HFF-Myc (cell line): ENCODE results near the gene FARP1.

Experiments used
- DNase-seq: peaks from one replicate; pipeline ENCODE4 v3.0.0-alpha.2; 2011; ENCODE audit warnings: low read depth; ENCODE audit errors: extremely low read depth
- H3K4me3 ChIP-seq: replicated peaks from 2 replicates; pipeline ENCODE4 v1.5.1; 2011; ENCODE audit warnings: low read depth, mild to moderate bottlenecking, control low read depth, low read length
- TF ChIP-seq, protein P1 (sequence below): IDR thresholded peaks from 2 replicates; pipeline ENCODE4 v1.5.1; 2012; ENCODE audit warnings: mild to moderate bottlenecking, low read depth, low read length, control low read depth; ENCODE audit errors: missing control alignments

FARP1 gene

DNA sequence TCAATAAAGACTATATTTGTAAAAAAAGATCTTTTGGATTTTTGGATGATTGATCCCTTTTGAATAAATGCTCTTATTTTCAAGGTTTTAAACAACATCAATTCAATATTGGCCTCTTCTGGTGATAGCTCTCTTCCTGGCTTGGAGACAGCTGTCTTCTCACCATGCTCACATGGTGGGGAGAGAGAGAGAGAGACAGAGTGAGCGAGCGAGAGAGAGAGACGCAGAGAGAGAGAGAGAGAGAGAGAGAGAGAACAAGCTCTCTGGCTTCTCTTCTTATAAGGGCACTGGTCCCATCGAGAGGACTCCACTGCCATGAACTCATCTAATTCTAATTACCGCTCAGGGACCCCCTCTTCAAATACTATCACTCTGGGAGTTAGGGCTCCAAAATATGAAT, 32.1 kb upstream of the FARP1 start:
- H3K4me3 ChIP-seq: no peak overlapping the region
- TF ChIP-seq, protein P1, sequence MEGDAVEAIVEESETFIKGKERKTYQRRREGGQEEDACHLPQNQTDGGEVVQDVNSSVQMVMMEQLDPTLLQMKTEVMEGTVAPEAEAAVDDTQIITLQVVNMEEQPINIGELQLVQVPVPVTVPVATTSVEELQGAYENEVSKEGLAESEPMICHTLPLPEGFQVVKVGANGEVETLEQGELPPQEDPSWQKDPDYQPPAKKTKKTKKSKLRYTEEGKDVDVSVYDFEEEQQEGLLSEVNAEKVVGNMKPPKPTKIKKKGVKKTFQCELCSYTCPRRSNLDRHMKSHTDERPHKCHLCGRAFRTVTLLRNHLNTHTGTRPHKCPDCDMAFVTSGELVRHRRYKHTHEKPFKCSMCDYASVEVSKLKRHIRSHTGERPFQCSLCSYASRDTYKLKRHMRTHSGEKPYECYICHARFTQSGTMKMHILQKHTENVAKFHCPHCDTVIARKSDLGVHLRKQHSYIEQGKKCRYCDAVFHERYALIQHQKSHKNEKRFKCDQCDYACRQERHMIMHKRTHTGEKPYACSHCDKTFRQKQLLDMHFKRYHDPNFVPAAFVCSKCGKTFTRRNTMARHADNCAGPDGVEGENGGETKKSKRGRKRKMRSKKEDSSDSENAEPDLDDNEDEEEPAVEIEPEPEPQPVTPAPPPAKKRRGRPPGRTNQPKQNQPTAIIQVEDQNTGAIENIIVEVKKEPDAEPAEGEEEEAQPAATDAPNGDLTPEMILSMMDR: no peak
- no peak for DNase-seq

DNA sequence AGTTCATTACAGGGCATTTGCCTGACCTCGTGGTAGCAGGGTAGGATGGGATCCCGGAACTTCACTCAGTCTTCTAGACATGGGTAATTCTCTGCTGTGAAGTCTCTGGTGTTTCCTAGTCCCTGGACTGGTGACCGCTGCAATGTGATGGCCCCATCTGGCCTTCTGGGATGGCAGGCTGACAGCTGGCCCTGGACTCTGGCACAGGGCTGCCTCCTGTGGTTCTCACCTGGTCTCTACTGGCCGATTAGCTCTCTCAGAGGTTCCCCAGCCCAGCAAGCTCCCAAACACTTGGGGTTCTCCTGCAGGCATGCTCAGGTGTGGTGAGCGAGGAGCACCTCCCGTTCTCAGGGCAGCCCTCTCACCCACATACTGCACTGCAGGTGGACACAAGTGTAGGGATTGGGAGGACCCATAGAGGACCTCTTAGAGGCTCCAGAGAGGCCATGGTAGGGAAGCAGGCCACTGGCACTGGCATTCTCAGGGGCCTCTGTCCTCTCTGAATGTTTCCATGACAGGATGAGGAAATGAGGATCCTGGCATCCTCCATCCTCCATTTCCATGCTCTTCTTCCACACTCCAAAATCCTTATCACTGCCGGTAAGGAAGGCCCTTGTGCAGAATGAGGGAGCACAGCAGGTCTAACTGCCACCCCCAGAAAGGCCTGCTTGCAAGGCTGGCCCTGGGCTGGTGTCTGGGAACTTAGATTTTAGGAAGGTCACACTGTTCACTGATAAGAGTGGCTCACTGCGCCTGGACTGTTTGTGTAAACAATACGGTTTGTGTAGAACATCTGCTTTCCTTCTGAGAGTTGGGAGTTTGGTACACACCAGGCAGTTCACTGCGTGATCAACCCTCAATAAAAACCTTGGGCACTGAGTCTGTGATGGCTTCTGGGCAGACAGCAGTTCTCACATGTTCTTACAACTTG, 31.5 kb upstream of the FARP1 start:
- no peak overlapping the region for H3K4me3 ChIP-seq
- no peak for DNase-seq
- TF ChIP-seq, protein P1: no peak

DNA sequence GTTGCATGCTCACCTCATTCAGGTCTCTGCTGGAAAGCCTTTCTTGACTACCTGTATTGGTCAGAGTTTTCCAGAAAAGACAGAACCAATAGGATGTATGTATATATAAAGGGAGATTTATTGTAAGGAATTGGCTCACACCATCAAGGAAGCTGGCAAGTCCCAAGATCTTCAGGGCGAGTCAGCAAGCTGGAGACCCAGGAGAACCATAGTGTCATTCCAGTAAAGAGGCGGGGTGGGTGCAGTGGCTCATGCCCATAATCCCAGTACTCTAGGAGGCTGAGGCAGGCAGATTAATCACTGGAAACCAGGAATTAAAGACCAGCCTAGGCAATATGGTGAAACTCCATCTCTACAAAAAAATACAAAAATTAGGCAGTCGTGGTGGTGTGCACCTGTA, 30.4 kb upstream of the FARP1 start:
- DNase-seq: no peak
- H3K4me3 ChIP-seq: no peak overlapping the region
- TF ChIP-seq, protein P1: no peak

DNA sequence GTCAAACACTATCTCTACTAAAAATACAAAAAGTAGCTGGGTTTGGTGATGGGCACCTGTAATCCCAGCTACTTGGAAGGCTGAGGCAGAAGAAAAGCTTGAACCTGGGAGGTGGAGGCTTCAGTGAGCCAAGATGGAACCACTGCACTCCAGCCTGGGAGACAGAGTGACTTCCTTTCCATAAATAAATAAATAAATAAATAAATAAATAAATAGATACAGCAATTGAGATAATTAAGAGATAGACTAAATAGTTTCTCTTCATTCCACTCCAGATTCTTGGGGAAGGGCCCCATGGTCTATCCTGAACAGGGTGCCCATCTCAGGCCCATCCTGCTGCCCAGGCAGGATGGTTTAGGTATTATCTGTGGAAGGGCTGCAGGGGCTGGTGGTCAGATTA, 24.0 kb upstream of the FARP1 start:
- DNase-seq: no peak
- TF ChIP-seq, protein P1: no peak
- no peak overlapping the region for H3K4me3 ChIP-seq

DNA sequence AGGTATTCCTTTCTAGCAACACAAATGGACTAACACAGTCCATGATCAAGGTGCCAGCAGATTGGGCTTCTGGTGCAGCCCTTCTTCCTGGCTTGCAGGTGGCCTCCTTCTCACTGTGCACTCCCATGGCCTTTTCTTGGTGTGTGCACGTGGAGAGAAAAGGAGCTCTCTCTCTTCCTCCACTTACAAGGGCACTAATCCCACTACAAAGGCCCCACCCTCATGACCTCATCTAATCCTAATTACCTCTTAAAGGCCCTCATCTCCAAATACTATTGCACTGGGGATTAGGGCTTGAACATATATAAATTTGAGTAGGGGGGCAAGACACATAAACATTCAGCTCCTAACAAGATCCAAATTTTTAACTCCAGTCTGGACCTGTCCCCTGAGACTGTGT, 19.7 kb upstream of the FARP1 start:
- DNase-seq: no peak
- H3K4me3 ChIP-seq: no peak overlapping the region
- TF ChIP-seq, protein P1: no peak

DNA sequence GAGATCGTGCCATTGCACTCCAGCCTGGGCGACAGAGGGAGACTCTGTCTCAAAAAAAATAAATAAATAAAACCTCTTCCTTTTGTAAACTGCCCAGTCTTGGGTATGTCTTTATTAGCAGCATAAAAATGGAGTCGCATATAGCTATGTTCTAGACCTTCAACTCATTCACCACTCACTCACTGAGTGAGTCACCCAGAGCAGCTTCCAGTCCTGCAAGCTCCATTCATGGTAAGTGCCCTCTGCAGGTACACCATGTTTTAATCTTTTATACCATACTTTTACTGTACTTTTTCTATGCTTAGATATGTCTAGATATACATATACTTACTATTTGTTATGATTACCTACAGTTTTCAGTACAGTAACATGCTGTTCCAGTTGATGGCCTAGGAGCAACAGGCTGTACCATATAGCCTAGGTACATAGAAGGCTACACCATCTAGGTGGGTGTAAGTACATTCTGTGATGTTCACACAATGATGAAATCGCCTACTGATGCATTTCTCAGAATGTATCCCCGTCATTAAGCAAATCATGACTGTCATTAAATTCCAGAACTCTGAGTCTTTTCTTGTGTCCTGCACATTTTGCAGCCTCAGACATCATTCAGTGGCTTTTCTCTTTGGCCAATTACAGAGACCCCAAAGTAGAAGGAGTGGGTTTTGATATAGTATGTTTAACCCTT, 13.7 kb upstream of the FARP1 start:
- TF ChIP-seq, protein P1: no peak
- no peak for DNase-seq

More for the DNA sequence above, 13.7 kb upstream of the FARP1 start:
- H3K4me3 ChIP-seq: no peak overlapping the region
